ENCODE measurements around the gene NPW. TPM values are rescaled to one million over a fixed set of nuclear protein-coding genes. Genes with fewer than 3 reads are reported as not detected.

Gene NPW
- total and polyA plus RNA-seq, 8 donors, result 0.94 to 5.4 (median 2.7) TPM

DNA sequence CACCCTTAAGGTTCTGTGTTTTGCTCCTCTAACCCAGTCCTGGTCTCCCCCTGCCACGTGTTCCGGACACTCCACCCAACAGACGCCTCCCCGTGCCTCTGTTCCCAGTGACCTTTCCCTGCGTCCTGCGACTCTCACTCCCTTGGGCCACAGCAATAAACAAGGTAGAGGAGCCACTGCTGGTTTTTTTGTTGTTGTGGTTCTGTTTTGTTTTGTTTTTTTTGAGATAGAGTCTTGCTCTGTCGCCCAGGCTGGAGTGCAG lies 3.7 kb upstream of the NPW start:
- peaks cover 18 to 41% of the 10 kb centered on the region in 2 donors for H3K27me3 ChIP-seq
- intact Hi-C loops (cut with DNase I), result no loop called here
- H3K27ac ChIP-seq, result no peak overlapping the region
- DNase-seq (no peak), ATAC-seq (no peak)
- TF ChIP-seq CTCF (IDR thresholded peaks at IDR 0.05), result no peak
- H3K9me3 ChIP-seq, result no peaks in the 10 kb centered on the region
- H3K4me1 ChIP-seq, result peaks cover 5 to 13% of the 10 kb centered on the region in 2 donors
- H3K4me3 ChIP-seq, result no peak overlapping the region
- H3K36me3 ChIP-seq, result no peaks in the 10 kb centered on the region

GRCh38 chr16:2016407-2016922 lies 3.1 kb upstream of the NPW start:
- peak in 1 of 2 donors; percentile 9 for TF ChIP-seq CTCF (IDR thresholded peaks at IDR 0.05)
- DNase-seq, result peak in 1 of 4 donors; percentile 73
- Histone ChIP-seq H3K9me3 (no peaks in the 10 kb centered on the region), H3K36me3 (no peaks in the 10 kb centered on the region), H3K4me1 (peaks cover 5 to 13% of the 10 kb centered on the region in 2 donors), H3K4me3 (no peak overlapping the region), H3K27ac (no peak overlapping the region), H3K27me3 (peaks cover 20 to 47% of the 10 kb centered on the region in 2 donors)
- intact Hi-C loops (cut with DNase I), result no loop called here
- ATAC-seq, result no peak

- H3K4me3 ChIP-seq, result no peak overlapping the region
- DNase-seq, result peak in 1 of 4 donors; percentile 79
- intact Hi-C loops (cut with DNase I), result loop anchor here in 1 of 2 donors (5.0 kb wide), 1 partner anchor 132 kb away; no protein-coding TSS in a partner anchor
These were observed 591 bp downstream of the NPW start for GRCh38 chr16:2019921-2020831.

DNA sequence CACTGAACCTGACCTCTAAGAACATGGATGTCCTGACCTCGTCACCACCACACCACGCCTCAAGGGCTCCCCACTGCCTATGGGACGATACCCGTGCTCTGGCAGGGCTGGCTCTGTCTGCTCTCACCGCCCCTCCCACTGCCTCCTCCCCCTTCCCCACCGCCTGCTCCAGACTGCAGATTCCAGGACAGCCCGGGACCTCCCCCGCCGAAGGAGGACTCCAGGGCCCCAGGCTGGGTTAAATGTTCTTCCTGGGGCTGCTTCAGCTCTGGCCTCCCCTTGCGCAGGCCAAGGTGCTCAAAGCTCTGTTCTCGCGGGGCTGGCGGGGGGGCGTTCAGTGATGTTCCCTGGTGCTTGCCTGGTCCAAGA lies 3.1 kb downstream of the NPW start:
- Histone ChIP-seq H3K4me3 (peak overlapping the region in 1 of 2 donors; percentile 29), H3K36me3 (no peaks in the 10 kb centered on the region), H3K9me3 (no peaks in the 10 kb centered on the region), H3K27ac (peak overlapping the region in 1 of 2 donors; percentile 71), H3K4me1 (peaks cover 17 to 56% of the 10 kb centered on the region in 2 donors), H3K27me3 (peaks cover 20 to 79% of the 10 kb centered on the region in 2 donors)
- TF ChIP-seq CTCF (IDR thresholded peaks at IDR 0.05), result no peak
- intact Hi-C loops (cut with DNase I), result loop anchor here in 1 of 2 donors (5.0 kb wide), 1 partner anchor 130 kb away; no protein-coding TSS in a partner anchor
- DNase-seq, result peak in 1 of 4 donors; percentile 53
- peak; percentile 8 for ATAC-seq

More at GRCh38 chr16:2019921-2020831, 591 bp downstream of the NPW start:
- H3K9me3 ChIP-seq, result no peaks in the 10 kb centered on the region
- no peak overlapping the region for H3K27ac ChIP-seq
- no peaks in the 10 kb centered on the region for H3K36me3 ChIP-seq
- peaks cover 17 to 36% of the 10 kb centered on the region in 2 donors for H3K4me1 ChIP-seq
- peaks cover 20 to 64% of the 10 kb centered on the region in 2 donors for H3K27me3 ChIP-seq
- TF ChIP-seq CTCF (IDR thresholded peaks at IDR 0.05), result no peak
- ATAC-seq, result no peak

All from left lung (tissue), 10 donors.